Stomach (tissue), 19 donors: ENCODE data around the gene CIDEB. TPM values are rescaled to one million over a fixed set of nuclear protein-coding genes. Genes with fewer than 3 reads are reported as not detected.
"Not testable (repeated sequence)": the region's sequence is repeated elsewhere in the genome, so short reads cannot be mapped to it uniquely, and the experiment has no call there.

Experiments
- DNase-seq, 2 donors: peaks; one replicate each; pipeline versions ENCODE4 v3.0.0 to v3.0.0-alpha.2; 2013 to 2019
- H3K27ac ChIP-seq, 5 donors: fragments of 200-600 bp in 4 of 5; sonication (generic) in 4 of 5; one replicate each; pipeline ENCODE4 v1.5.1; 2013 to 2019; ENCODE audit warnings: mild to moderate bottlenecking in 1 of 5, moderate library complexity in 1 of 5
- H3K27me3 ChIP-seq, 3 donors: fragments of 200-600 bp; sonication (generic); one replicate each; pipeline ENCODE4 v1.5.1; 2017 to 2019; ENCODE audit warnings: mixed run types in 1 of 3
- H3K36me3 ChIP-seq, 4 donors: fragments of 200-600 bp; sonication (generic); 1 replicate in 3 of 4; 2 replicates in 1 of 4; pipeline ENCODE4 v1.5.1; 2016 to 2019
- H3K4me1 ChIP-seq, 4 donors: fragments of 200-600 bp; sonication (generic); one replicate each; pipeline ENCODE4 v1.5.1; 2016 to 2019
- H3K4me3 ChIP-seq, 4 donors: fragments of 200-600 bp; sonication (generic) in 3 of 4; one replicate each; pipeline ENCODE4 v1.5.1; 2016 to 2019; ENCODE audit warnings: mild to moderate bottlenecking in 1 of 4
- H3K9me3 ChIP-seq, 4 donors: fragments of 200-600 bp; sonication (generic); one replicate each; pipeline ENCODE4 v1.5.1; 2016 to 2019
- CTCF ChIP-seq, 7 experiments: fragments of 450-650 bp in 4 of 7; fragments of 200-600 bp in 3 of 7; sonication (generic) in 3 of 7; IDR thresholded peaks; one replicate each; pipeline ENCODE4 v1.5.1; 2016 to 2019; ENCODE audit warnings: antibody characterized with exemption in 7 of 7, control low read depth in 2 of 7, mild to moderate bottlenecking in 1 of 7
- EP300 ChIP-seq: sonication (generic); formaldehyde crosslinking; IDR thresholded peaks from one replicate; pipeline ENCODE4 v1.6.1; 2017; ENCODE audit warnings: antibody characterized with exemption
- POLR2A ChIP-seq, 4 donors: fragments of 450-650 bp; IDR thresholded peaks; one replicate each; pipeline ENCODE4 v1.6.1; 2016; ENCODE audit warnings: antibody characterized with exemption in 4 of 4, control low read depth in 2 of 4, mild to moderate bottlenecking in 1 of 4, moderate library complexity in 1 of 4
- POLR2AphosphoS5 ChIP-seq, 3 donors: sonication (generic); formaldehyde crosslinking; IDR thresholded peaks; one replicate each; pipeline ENCODE4 v1.6.1; 2016; ENCODE audit warnings: antibody characterized with exemption in 3 of 3
- WGBS, 5 donors: extraction: QIAGEN DNeasy Blood & Tissue Kit in 3 of 5; methylation state at CpG; one replicate each; pipeline versions ENCODE4 v1.1.5 to v1.1.7; 2013 to 2018; 5-methylcytosine and 5-hydroxymethylcytosine counted together
- intact Hi-C: fragments of 100-400 bp; cut with DNase I; formaldehyde crosslinking; loops from one replicate; pipeline ENCODE4 v1.15.1; 2023; ENCODE audit warnings: low total_unique reads
- long read RNA-seq, 10 donors: transcript quantifications; one replicate each; lab custom pipeline, GENCODE V29; 2026
- polyA plus RNA-seq, 3 donors: library from polyadenylated mRNA; stranded (reverse); fragments of 200-250 nt; gene quantifications; one replicate each; pipeline ENCODE4 v1.2.3, GENCODE V29; 2013
- total RNA-seq, 5 donors: library from RNA; depleted of rRNA; stranded (reverse); fragments of >200 nt; gene quantifications; one replicate each; pipeline versions ENCODE4 v1.1.0 to v1.2.3, GENCODE V29; 2014 to 2016
- donor health status: healthy with polysubstance abuse.
- donor health status: Bipolar disorder and iron deficiency.
- donor health status: healthy.

CIDEB gene
- total RNA-seq (10 to 100 TPM in 2 of 5 donors, 1 to 10 TPM in 3; 5.0 to 11.2 (median 6.4) TPM), polyA plus RNA-seq (10 to 100 TPM in 1 of 3 donors, 1 to 10 TPM in 2; 6.0 to 14.2 (median 6.0) TPM)
- long read RNA-seq, donor 1, partial matches to known transcripts = 0 of 2 reads
- long read RNA-seq, donor 1, other reads (novel, unspliced or antisense) = 0 of 2 reads
- long read RNA-seq, donor 2, partial matches to known transcripts = 0 of 5 reads
- long read RNA-seq, donor 2, other reads (novel, unspliced or antisense) = 0 of 5 reads
- long read RNA-seq, donor 3, partial matches to known transcripts = 0 of 2 reads
- long read RNA-seq, donor 3, other reads (novel, unspliced or antisense) = 0 of 2 reads
- long read RNA-seq, donor 4, partial matches to known transcripts = 0 of 1 reads
- long read RNA-seq, donor 4, other reads (novel, unspliced or antisense) = 0 of 1 reads
- long read RNA-seq, donor 5, partial matches to known transcripts = 12 of 16 reads
- long read RNA-seq, donor 5, other reads (novel, unspliced or antisense) = 0 of 16 reads
- long read RNA-seq, donor 6, partial matches to known transcripts = 0 of 6 reads
- long read RNA-seq, donor 6, other reads (novel, unspliced or antisense) = 0 of 6 reads
- long read RNA-seq, donor 7, transcript CIDEB-203 (5 exons, 1,602 nt) = major isoform, 5 of 8 reads
- long read RNA-seq, donor 7, partial matches to known transcripts = 0 of 8 reads
- long read RNA-seq, donor 7, other reads (novel, unspliced or antisense) = 0 of 8 reads
- long read RNA-seq, donor 8, partial matches to known transcripts = 0 of 4 reads
- long read RNA-seq, donor 8, other reads (novel, unspliced or antisense) = 0 of 4 reads
- long read RNA-seq, donor 9, partial matches to known transcripts = 0 of 1 reads
- long read RNA-seq, donor 9, other reads (novel, unspliced or antisense) = 0 of 1 reads
- long read RNA-seq, donor 10, partial matches to known transcripts = 0 of 4 reads
- long read RNA-seq, donor 10, other reads (novel, unspliced or antisense) = 0 of 4 reads

- Histone ChIP-seq H3K27me3 (no peaks in the 10 kb centered on the region), H3K9me3 (no peaks in the 10 kb centered on the region), H3K36me3 (peaks cover 39 to 59% (median 48%) of the 10 kb centered on the region in 4 donors), H3K4me3 (no peak within 1 kb of the TSS), H3K27ac (peak within 1 kb of the TSS; percentile 11 to 88 (median 71)), H3K4me1 (peaks cover 44 to 62% (median 57%) of the 10 kb centered on the region in 4 donors)
- peak; percentile 74 to 85 for DNase-seq
- TF ChIP-seq CTCF (IDR thresholded peaks at IDR 0.05) (peak in 5 of 7 experiments; percentile 87 to 93 (median 89)), POLR2A (IDR thresholded peaks at IDR 0.05) (no peak)
- WGBS, 5 donors = 32 to 44% (median 40%) methylated on average over 6 of the region's 6 CpGs
- intact Hi-C loops = no loop called here
Measured at GRCh38 chr14:24307575-24308341, at the start of gene CIDEB. Gene CIDEB (minus strand): TSS chr14:24307977. CDS start chr14:24307858, 119 bp downstream.

GRCh38 chr14:24356208-24356607 lies 48.4 kb upstream of the CIDEB start:
- intact Hi-C loops = no loop called here
- no peak overlapping the region for H3K27ac ChIP-seq
- no peaks in the 10 kb centered on the region for H3K9me3 ChIP-seq
- no peak overlapping the region for H3K4me3 ChIP-seq
- H3K27me3 ChIP-seq = peaks cover 0 to 11% (median 0%) of the 10 kb centered on the region in 3 donors
- WGBS, 5 donors = 88 to 97% (median 91%) methylated on average over 4 of the region's 4 CpGs
- H3K4me1 ChIP-seq = peaks cover 0 to 22% (median 11%) of the 10 kb centered on the region in 4 donors
- no peaks in the 10 kb centered on the region for H3K36me3 ChIP-seq
- no peak for DNase-seq
- TF ChIP-seq EP300 (no peak), POLR2AphosphoS5 (IDR thresholded peaks at IDR 0.05) (no peak), POLR2A (IDR thresholded peaks at IDR 0.05) (no peak), CTCF (IDR thresholded peaks at IDR 0.05) (no peak)

GRCh38 chr14:24355009-24355408 lies 47.2 kb upstream of the CIDEB start:
- no peak overlapping the region for H3K4me3 ChIP-seq
- 86 to 91% (median 88%) methylated on average over 7 of the region's 7 CpGs for whole genome bisulfite sequencing, 5 donors
- H3K27me3 ChIP-seq = peaks cover 0 to 11% (median 0%) of the 10 kb centered on the region in 3 donors
- intact Hi-C loops = no loop called here
- no peaks in the 10 kb centered on the region for H3K36me3 ChIP-seq
- DNase-seq = no peak
- peak overlapping the region in 1 of 5 donors; percentile 71 for H3K27ac ChIP-seq
- peaks cover 0 to 22% (median 11%) of the 10 kb centered on the region in 4 donors for H3K4me1 ChIP-seq
- no peak for TF ChIP-seq POLR2A (IDR thresholded peaks at IDR 0.05)
- TF ChIP-seq CTCF (IDR thresholded peaks at IDR 0.05) = no peak
- no peak for TF ChIP-seq EP300
- no peak for TF ChIP-seq POLR2AphosphoS5 (IDR thresholded peaks at IDR 0.05)
- no peaks in the 10 kb centered on the region for H3K9me3 ChIP-seq

- intact Hi-C loops, DNase-seq, H3K9me3 ChIP-seq, H3K4me3 ChIP-seq, H3K36me3 ChIP-seq: not testable (repeated sequence)
- Histone ChIP-seq H3K27me3 (peaks cover 0 to 11% (median 0%) of the 10 kb centered on the region in 3 donors), H3K27ac (peak overlapping the region in 4 of 5 donors; percentile 30 to 71 (median 50)), H3K4me1 (peaks cover 0 to 22% (median 11%) of the 10 kb centered on the region in 4 donors)
- WGBS, 5 donors = 73 to 83% (median 76%) methylated on average over 3 of the region's 3 CpGs
Measured at GRCh38 chr14:24354482-24354825, 46.7 kb upstream of the CIDEB start.
